ENCODE measurements around the gene AWAT2.

Gene AWAT2

GRCh38 chrX:70030301-70030767 lies 19.4 kb downstream of the AWAT2 start:
- peak; percentile 7 for DNase-seq (ENCODE audit: extremely low read depth, low read depth)
- TF ChIP-seq CTCF (IDR thresholded peaks at IDR 0.05; ENCODE audit: low read depth, low read length): peak; percentile 62

- no peak for DNase-seq (ENCODE audit: extremely low read depth, low read depth)
- TF ChIP-seq CTCF (IDR thresholded peaks at IDR 0.05; ENCODE audit: low read depth, low read length): no peak
These were observed 19.9 kb downstream of the AWAT2 start for GRCh38 chrX:70029863-70030262.

GRCh38 chrX:70026851-70027200 lies 22.9 kb downstream of the AWAT2 start:
- TF ChIP-seq CTCF (IDR thresholded peaks at IDR 0.05; ENCODE audit: low read depth, low read length): no peak
- no peak for DNase-seq (ENCODE audit: extremely low read depth, low read depth)

- DNase-seq (ENCODE audit: extremely low read depth, low read depth): no peak
- no peak for TF ChIP-seq CTCF (IDR thresholded peaks at IDR 0.05; ENCODE audit: low read depth, low read length)
These were observed 23.5 kb downstream of the AWAT2 start for GRCh38 chrX:70026112-70026850.

GRCh38 chrX:70025464-70025863 lies 24.3 kb downstream of the AWAT2 start:
- DNase-seq (ENCODE audit: extremely low read depth, low read depth): no peak
- TF ChIP-seq CTCF (IDR thresholded peaks at IDR 0.05; ENCODE audit: low read depth, low read length): no peak

GRCh38 chrX:70022616-70023015 lies 27.1 kb downstream of the AWAT2 start:
- DNase-seq (ENCODE audit: extremely low read depth, low read depth): no peak
- no peak for TF ChIP-seq CTCF (IDR thresholded peaks at IDR 0.05; ENCODE audit: low read depth, low read length)

- TF ChIP-seq CTCF (IDR thresholded peaks at IDR 0.05; ENCODE audit: low read depth, low read length): no peak
- DNase-seq (ENCODE audit: extremely low read depth, low read depth): no peak
These were observed 33.2 kb downstream of the AWAT2 start for GRCh38 chrX:70016513-70016912.
